ENCODE data around the gene BMP8A.

Gene BMP8A

DNA sequence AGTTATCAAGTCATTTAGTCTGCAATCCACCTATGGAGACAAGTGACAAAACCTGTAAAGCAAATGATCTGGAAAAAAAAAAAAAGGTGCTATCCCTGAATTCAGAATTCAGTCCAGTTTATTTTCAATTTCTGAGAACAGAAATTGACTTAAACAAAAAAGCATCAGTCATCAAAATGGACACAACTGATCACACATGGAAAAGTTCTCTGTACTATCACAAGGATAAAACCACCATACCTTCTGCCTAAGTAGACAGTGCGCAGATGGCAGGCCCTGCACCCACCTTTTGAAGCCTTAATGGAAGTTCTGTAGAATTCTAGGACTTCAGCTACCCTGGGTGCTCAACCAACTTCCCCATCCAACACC is 81.6 kb downstream of the BMP8A start:
- DNase-seq = no peak

DNA sequence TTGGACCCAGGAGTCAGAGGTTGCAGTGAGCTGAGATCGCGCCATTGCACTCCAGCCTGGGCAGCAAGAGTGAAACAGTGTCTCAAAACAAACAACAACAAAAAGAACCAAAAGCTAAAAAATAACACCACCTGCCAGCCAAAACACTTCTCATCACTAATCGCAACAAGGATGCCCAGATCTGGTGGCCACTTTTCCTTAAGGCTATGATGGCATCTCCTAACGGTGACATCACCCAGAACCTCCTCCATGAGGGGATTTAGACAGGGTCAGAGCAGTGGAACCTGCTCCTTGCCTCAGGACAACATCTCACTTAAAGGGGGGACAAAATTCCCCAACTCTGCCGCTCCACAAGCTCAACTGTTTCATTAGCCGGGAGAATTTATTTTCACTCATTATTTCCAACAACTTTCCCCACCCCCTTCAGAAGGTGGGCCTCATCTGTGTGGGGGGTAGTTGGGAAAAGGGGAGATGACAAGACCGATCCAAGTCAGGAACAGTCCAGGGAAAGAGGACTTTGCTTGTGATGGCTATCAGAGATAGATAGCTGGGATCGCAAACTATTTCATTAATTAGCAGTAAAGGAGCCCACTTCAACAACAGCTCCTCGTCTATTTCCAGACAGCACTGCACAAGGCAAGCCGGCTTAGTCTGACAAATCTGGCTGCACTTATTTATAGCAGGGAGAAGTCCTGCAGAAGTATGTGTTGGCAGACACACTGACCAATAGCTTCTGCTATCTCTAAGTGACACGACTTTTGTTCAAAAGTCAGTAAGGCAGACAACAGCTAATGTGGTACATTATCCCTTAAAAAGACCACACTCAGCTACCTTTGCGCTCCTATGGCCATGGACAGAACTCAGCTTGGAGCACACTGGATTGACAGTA is 82.5 kb downstream of the BMP8A start:
- DNase-seq = no peak

DNA sequence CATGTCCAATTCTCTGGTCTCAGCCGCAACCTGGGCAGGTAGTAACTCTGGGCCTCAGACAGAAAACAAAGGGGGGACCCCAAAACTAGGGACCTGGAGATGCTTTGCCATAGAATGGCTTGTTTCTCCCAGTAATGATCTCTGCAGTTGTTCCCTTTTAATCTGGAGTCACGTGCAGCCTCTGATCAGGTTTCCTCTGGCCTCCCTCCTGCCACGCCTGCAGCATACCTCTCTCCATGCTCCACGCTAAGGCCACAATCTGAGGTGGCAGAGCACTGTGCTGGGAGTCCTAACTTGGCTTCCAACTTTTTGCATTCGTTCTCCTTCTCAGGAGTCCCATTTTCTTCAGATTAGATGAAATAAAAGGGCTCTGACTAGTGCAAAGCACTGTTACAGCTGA is 83.2 kb downstream of the BMP8A start:
- no peak for DNase-seq
